Mammary epithelial cell (primary cell): ENCODE results near the gene TFB2M.

ENCODE experiments used
- CTCF ChIP-seq, 2 donors: IDR thresholded peaks in 1 of 2; conservative IDR thresholded peaks in 1 of 2; 2 replicates each; pipeline ENCODE4 v1.5.1; 2011 to 2012; ENCODE audit warnings: inconsistent platforms in 2 of 2, low read length in 2 of 2, mild to moderate bottlenecking in 2 of 2, control low read depth in 1 of 2, low read depth in 1 of 2; ENCODE audit not compliant: insufficient read depth in 1 of 2; ENCODE audit errors: extremely low read depth in 1 of 2
- EZH2 ChIP-seq: IDR thresholded peaks from 2 replicates; pipeline ENCODE4 v1.6.1; 2012; ENCODE audit warnings: low read length, inconsistent platforms, borderline replicate concordance

- TF ChIP-seq CTCF (conservative IDR thresholded peaks at IDR 0.05 in 1 of 2, IDR thresholded peaks at IDR 0.05 in 1 of 2; ENCODE audit: extremely low read depth in 1 of 2, insufficient read depth in 1 of 2, low read depth in 1 of 2, low read length in 2 of 2): no peak
- no peak for TF ChIP-seq EZH2
These were observed 31.9 kb upstream of the TFB2M start for GRCh38 chr1:246597971-246598370.
